ENCODE data around the gene OR1F1.

DNA sequence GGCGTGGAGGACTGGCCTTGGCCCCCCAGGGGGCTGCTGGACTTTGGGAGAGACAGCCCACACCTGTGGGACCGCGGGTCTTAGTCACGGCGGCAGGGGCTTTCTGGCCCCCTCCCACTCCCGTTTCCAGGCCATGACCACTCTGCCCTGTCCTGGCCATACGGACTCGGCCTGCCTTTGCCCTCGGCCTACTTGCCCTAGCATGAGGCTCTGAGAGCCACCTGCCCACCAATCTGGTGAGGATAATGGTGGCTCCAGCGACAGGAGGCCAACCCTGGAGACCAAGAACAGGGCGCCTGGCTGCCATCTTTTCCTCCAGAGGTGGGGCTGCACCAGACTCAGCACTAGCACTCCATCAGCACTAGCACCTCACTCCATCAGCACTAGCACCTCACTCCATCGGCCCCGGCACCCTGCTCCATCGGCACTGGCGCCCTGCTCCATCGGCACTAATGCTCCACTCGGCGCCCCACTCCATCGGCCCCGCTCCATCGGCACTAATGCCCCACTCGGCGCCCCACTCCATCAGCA, 46.2 kb upstream of the OR1F1 start:
- TF ChIP-seq, protein P1, sequence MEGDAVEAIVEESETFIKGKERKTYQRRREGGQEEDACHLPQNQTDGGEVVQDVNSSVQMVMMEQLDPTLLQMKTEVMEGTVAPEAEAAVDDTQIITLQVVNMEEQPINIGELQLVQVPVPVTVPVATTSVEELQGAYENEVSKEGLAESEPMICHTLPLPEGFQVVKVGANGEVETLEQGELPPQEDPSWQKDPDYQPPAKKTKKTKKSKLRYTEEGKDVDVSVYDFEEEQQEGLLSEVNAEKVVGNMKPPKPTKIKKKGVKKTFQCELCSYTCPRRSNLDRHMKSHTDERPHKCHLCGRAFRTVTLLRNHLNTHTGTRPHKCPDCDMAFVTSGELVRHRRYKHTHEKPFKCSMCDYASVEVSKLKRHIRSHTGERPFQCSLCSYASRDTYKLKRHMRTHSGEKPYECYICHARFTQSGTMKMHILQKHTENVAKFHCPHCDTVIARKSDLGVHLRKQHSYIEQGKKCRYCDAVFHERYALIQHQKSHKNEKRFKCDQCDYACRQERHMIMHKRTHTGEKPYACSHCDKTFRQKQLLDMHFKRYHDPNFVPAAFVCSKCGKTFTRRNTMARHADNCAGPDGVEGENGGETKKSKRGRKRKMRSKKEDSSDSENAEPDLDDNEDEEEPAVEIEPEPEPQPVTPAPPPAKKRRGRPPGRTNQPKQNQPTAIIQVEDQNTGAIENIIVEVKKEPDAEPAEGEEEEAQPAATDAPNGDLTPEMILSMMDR (IDR thresholded peaks at IDR 0.05), result no peak
- TF ChIP-seq EZH2 (IDR thresholded peaks at IDR 0.05; ENCODE audit: borderline replicate concordance, insufficient read depth, low read depth, low read length, poor library complexity, severe bottlenecking), result no peak
